Skeletal muscle satellite cell (primary cell): ENCODE results near the gene PTGES3.
A peak's percentile ranks its signal among the peaks of the same experiment; 100 is the strongest.
"Not testable (repeated sequence)": the region's sequence is repeated elsewhere in the genome, so short reads cannot be mapped to it uniquely, and the experiment has no call there.

Source experiments
- H3K27me3 ChIP-seq: 2 replicates; pipeline ENCODE4 v1.7.0; 2013; ENCODE audit warnings: low read length; ENCODE audit not compliant: control insufficient read depth, insufficient read depth
- H3K36me3 ChIP-seq: 2 replicates; pipeline ENCODE4 v1.7.0; 2013; ENCODE audit warnings: mild to moderate bottlenecking, control low read depth, low read length; ENCODE audit not compliant: insufficient read depth
- H3K4me1 ChIP-seq: 2 replicates; pipeline ENCODE4 v1.7.0; 2013; ENCODE audit warnings: low read length; ENCODE audit not compliant: control insufficient read depth, insufficient read depth
- H3K4me2 ChIP-seq: 2 replicates; pipeline ENCODE4 v1.7.0; 2013; ENCODE audit warnings: mild to moderate bottlenecking, low read length
- H3K4me3 ChIP-seq: 2 replicates; pipeline ENCODE4 v1.7.0; 2013; ENCODE audit warnings: low read length
- H3K9ac ChIP-seq: 2 replicates; pipeline ENCODE4 v1.7.0; 2013; ENCODE audit warnings: mild to moderate bottlenecking, low read depth, low read length, moderate library complexity
- H3K9me3 ChIP-seq: replicated peaks from 2 replicates; pipeline ENCODE4 v1.7.0; 2013; ENCODE audit warnings: mild to moderate bottlenecking, control low read depth, low read length

Gene PTGES3

DNA sequence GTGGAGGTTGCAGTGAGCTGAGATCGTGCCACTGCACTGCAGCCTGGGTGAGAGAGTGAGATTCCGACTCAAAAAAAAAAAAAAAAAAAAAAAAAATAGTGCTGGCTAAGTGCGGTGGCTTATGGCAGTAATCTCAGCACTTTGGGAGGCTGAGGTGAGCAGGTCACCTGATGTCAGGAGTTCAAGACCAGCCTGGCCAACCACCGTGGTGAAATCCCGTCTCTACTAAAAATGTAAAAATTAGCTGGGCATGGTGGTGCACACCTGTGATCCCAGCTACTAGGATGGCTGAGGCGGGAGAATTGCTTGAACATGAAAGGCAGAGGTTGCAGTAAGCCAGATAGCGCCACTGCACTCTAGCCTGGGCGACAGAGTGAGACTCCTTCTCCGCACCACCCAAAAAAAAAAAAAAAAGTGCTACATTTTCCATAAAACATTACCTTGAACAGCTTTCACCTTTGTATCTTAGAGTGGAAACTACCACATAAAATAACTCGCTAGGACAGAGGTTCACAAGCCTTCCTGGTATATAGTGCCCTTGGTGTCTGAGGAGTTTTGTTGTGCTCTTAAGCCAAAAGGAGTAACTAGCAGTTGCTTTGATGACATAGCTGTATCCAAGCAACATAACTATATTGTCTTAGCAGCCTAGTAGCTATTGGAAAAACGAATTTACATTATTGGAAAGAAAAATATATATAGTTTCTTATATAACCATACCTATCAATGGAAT lies 11.1 kb downstream of the PTGES3 start:
- Histone ChIP-seq H3K9me3 (no peaks in the 10 kb centered on the region), H3K4me3 (no peak overlapping the region), H3K27me3 (no peaks in the 10 kb centered on the region), H3K4me2 (no peak overlapping the region), H3K4me1 (no peaks in the 10 kb centered on the region), H3K36me3 (peaks cover 41% of the 10 kb centered on the region), H3K9ac (no peak overlapping the region)

DNA sequence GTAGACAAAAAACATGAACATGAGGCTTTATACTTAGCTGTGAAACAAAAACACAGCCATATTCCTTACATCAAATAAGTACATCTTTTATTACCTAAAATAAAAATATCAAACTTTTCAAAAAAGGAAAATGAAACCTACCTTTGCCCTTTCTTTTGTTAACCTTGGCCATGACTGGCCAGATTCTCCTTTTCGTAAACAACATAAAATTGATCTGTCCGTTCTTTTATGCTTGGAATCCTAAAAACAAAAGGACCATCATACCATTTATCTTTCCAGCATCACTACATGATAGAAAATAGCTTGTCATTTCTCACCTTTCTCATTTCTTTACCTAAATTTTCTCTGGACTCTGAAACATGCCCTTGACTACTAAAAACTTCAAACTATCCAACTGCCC lies 16.5 kb downstream of the PTGES3 start:
- Histone ChIP-seq H3K4me3 (no peak overlapping the region), H3K9me3 (no peaks in the 10 kb centered on the region), H3K4me2 (no peak overlapping the region), H3K9ac (no peak overlapping the region), H3K27me3 (no peaks in the 10 kb centered on the region), H3K4me1 (no peaks in the 10 kb centered on the region), H3K36me3 (peaks cover 64% of the 10 kb centered on the region)

DNA sequence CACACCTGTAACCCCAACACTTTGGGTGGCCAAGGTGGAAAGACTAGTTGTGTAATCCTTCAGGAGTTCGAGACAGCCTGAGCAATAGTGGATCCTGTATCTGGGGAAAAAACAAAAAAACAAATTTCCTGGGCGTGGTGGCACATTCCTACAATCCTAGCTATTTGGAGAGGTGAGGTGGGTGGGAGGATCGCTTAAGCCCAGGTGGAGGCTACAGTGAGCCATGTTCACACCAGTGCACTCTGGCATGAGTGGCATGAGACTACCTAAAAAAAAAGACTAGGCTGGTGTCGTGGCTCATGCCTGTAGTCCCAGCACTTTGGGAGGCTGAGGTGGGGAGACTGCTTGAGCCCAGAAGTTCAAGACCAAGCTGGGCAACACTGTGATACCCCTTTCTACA lies 17.2 kb downstream of the PTGES3 start:
- H3K4me3 ChIP-seq, result no peak overlapping the region
- H3K9ac ChIP-seq, result no peak overlapping the region
- H3K9me3 ChIP-seq, result no peaks in the 10 kb centered on the region
- no peaks in the 10 kb centered on the region for H3K27me3 ChIP-seq
- H3K4me2 ChIP-seq, result no peak overlapping the region
- H3K36me3 ChIP-seq, result peaks cover 71% of the 10 kb centered on the region
- no peaks in the 10 kb centered on the region for H3K4me1 ChIP-seq

DNA sequence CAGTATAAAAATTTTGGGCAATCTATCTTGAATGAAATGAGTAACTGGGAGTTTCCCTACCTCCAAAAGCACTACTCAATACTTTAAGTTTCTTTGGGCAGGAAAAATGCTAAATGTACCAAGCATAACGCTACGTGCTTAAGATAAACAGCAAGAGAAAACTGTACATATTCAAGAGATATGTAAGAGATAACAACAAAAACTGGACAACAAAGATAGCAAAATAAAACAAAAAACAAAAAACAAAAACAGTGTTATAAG lies 20.0 kb downstream of the PTGES3 start:
- H3K9ac ChIP-seq, result no peak overlapping the region

DNA sequence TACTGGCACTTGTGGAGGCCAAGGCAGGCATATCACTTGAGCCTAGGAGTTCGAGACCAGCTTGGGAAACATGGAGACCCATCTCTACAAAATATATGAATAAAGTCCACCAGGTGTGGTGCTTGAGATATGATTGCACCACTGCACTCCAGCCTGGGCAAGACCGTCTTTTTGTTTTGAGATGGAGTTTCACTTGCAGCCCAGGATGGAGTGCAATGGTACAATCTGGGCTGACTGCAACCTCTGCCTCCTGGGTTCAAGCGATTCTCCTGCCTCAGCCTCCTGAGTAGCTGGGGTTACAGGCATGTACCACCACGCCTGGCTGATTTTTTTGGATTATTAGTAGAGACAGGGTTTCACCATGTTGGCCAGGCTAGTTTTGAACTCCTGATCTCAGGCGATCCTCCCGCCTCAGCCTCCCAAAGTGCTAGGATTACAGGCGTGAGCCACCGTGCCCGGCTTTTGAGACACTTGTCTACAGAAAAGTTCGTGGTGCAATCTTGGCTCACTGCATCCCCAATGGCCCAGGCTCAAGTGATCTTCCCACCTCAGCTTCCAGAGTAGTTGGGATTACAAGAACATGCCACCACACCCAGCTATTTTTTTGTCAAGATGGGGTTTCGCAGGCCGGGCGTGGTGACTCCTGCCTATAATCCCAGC lies 26.0 kb downstream of the PTGES3 start:
- no peak overlapping the region for H3K9ac ChIP-seq
- H3K9me3 ChIP-seq, result no peaks in the 10 kb centered on the region
- H3K4me1 ChIP-seq, result no peaks in the 10 kb centered on the region
- H3K4me3 ChIP-seq, result no peak overlapping the region
- H3K27me3 ChIP-seq, result no peaks in the 10 kb centered on the region
- peaks cover 54% of the 10 kb centered on the region for H3K36me3 ChIP-seq
- no peak overlapping the region for H3K4me2 ChIP-seq

More for the DNA sequence above, 20.0 kb downstream of the PTGES3 start:
- no peak overlapping the region for H3K4me2 ChIP-seq
- H3K27me3 ChIP-seq, result no peaks in the 10 kb centered on the region
- no peaks in the 10 kb centered on the region for H3K4me1 ChIP-seq
- no peaks in the 10 kb centered on the region for H3K9me3 ChIP-seq
- H3K36me3 ChIP-seq, result peaks cover 88% of the 10 kb centered on the region
- H3K4me3 ChIP-seq, result no peak overlapping the region

DNA sequence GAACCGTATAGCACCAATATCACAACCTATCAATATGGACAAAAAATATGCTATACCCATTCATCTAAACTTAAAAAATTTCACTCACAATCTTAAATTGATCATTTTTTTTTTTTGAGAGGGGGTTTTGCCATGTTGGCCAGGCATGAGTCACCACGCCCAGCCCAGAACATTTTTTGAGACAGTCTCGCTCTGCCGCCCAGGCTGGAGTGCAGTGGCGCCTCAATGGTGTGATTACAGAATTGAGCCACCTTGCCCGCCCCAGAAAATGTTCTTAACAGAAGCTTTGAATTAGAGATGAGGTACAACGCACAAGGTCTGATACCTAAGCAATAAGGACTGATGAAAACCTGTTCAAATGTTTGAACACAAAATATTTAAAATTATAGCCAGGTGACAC lies 26.5 kb downstream of the PTGES3 start:
- no peak overlapping the region for H3K9ac ChIP-seq
- no peaks in the 10 kb centered on the region for H3K9me3 ChIP-seq
- H3K36me3 ChIP-seq, result peaks cover 50% of the 10 kb centered on the region
- H3K4me3 ChIP-seq, result no peak overlapping the region
- no peak overlapping the region for H3K4me2 ChIP-seq
- no peaks in the 10 kb centered on the region for H3K27me3 ChIP-seq
- no peaks in the 10 kb centered on the region for H3K4me1 ChIP-seq

DNA sequence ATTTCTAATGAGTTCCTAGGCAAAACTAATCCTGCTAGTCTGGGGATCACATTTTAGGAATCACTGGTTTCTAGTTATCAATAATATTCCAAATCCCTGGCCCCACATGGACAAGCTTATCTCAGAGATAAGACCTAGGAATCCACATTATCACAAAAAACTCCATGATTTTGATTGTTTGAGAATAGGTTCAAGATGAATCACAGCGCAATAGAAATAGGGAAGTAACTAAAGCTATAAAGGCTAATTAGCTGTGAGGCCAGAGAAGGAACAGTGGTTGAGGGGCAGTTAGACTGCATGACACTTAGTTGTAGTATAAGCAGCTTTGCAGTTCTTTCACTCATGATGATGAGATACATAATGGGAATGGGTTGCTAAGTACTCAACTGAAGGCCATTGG lies 29.2 kb downstream of the PTGES3 start:
- H3K4me1 ChIP-seq, result no peaks in the 10 kb centered on the region
- no peak overlapping the region for H3K9ac ChIP-seq

DNA sequence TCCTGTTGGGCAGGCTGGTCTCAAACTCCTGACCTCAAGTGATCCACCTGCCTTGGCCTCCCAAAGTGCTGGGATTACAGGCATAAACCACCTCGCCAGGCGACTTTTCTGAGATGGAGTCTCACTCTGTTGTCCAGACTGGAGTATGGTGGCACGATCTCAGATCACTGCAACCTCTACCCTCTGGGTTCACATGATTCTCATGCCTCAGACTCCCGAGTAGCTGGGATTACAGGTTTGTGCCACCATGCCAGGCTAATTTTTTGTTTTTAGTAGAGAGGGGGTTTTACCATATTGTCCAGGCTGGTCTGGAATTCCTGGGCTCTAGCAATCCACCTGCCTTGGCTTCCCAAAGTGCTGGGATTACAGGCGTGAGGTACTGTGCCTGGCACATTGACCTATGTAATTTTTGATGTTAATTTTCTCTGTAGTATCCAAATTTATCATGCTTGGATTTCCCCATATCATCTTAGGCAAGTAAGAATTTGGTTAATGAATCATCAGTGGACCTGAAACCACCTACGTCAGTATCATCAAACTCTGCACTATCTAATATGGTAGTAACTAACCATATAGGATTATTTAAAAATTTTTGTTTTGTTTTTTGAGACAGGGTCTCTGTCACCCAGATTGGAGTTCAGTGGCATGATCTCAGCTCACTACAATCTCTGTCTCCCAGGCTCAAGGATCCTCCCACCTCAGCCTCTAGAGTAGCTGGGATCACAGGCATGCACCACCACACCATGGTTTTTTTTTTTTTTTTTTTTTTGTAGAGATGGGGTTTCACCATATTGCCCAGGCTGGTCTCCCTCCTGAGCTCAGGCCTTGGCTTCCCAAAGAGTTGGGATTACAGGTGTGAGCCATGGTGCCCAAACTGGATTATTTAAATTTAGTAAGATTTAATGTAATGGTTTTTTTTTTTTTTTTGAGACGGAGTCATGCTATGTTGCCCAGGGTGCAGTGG lies 30.4 kb downstream of the PTGES3 start:
- Histone ChIP-seq H3K36me3 (peaks cover 14% of the 10 kb centered on the region), H3K9ac (no peak overlapping the region), H3K4me1 (no peaks in the 10 kb centered on the region), H3K9me3 (no peaks in the 10 kb centered on the region), H3K4me2 (no peak overlapping the region), H3K27me3 (no peaks in the 10 kb centered on the region), H3K4me3 (no peak overlapping the region)

More for the DNA sequence above, 29.2 kb downstream of the PTGES3 start:
- no peak overlapping the region for H3K4me3 ChIP-seq
- no peaks in the 10 kb centered on the region for H3K27me3 ChIP-seq
- no peaks in the 10 kb centered on the region for H3K9me3 ChIP-seq
- H3K4me2 ChIP-seq, result no peak overlapping the region
- H3K36me3 ChIP-seq, result peaks cover 26% of the 10 kb centered on the region

DNA sequence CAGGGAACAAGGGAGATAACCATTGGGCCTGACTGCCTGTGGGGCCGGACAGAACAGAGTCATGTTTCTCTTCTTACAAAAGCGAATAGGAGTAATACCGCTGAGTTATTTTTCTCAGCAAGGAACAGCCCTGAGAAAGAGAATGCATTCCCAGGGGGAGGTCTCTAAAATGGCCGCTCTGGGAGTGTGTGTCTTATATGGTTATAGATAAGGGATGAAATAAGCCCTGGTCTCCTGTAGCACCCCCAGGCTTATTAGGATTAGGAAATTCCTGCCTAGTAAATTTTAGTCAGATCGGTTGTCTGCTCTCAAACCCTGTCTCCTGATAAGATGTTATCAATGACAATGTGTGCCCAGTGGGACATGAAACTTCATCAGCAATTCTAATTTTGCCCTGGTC lies 34.3 kb downstream of the PTGES3 start:
- H3K27me3 ChIP-seq, H3K9ac ChIP-seq, H3K9me3 ChIP-seq, H3K4me2 ChIP-seq, H3K36me3 ChIP-seq, H3K4me1 ChIP-seq, H3K4me3 ChIP-seq: not testable (repeated sequence)

DNA sequence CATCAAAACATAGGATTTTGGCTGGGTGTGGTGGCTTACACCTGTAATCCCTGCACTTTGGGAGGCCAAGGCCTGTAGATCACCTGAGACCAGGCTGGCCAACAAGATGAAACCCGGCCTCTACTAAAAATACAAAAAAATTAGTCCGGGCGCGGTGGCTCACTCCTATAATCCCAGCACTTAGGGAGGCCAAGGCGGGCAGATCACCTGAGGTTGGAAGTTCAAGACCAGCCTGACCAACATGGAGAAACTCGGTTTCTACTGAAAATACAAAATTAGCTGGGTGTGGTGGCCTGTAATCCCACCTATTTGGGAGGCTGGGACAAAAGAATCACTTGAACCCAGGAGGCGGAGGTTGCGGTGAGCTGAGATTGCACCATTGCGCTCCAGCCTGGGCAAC lies 40.1 kb downstream of the PTGES3 start:
- not testable (repeated sequence) for H3K9ac ChIP-seq, H3K4me3 ChIP-seq, H3K4me2 ChIP-seq, H3K9me3 ChIP-seq, H3K27me3 ChIP-seq
- peaks cover 25% of the 10 kb centered on the region for H3K36me3 ChIP-seq
- H3K4me1 ChIP-seq, result peaks cover 18% of the 10 kb centered on the region

DNA sequence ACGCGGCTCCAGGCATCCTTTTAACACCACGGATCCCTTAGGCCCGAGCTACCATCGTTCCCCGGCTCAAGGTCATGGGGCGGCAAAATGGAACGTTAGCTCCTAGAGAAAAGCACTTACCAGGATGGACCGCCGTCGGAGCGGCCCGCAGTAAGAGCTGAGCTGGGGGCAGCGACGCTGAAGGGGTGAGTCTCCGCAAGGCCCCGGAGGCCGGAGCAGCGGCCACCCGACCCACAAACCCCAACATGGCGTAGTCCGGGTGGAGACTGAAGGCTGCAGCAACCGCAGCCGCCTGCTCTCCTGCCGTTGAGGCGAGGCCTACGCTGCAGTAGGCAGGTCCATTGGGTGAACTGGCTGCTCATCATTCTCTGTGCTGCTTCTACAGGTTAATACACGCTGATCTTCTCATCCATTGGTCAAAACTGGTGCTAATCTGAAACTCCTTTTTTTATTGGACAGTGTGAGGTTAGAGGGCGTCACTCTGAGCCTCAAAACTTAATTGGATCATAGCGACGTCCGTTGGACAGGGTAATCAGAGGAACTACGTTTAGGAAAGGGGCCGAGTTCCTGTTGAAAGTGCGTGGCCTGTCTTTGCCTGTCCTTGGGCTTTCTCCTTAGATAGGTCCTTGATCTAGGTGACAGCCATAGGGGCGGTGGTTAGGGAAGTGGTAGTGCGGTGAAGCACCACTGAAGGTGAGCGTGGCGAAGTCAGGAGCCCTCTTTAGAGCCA lies 42.2 kb downstream of the PTGES3 start, which contains the start of gene ATP5F1B:
ATP5F1B (minus strand) TSS at position 268 of the 730 bp plus-strand sequence; CDS start at position 247, 21 bp downstream.
- Histone ChIP-seq H3K4me3 (peak within 1 kb of the TSS; percentile 85), H3K9ac (peak within 1 kb of the TSS; percentile 98), H3K4me1 (peaks cover 18% of the 10 kb centered on the region), H3K36me3 (peaks cover 42% of the 10 kb centered on the region), H3K27me3 (no peaks in the 10 kb centered on the region), H3K9me3 (no peaks in the 10 kb centered on the region), H3K4me2 (peak within 1 kb of the TSS; percentile 96)
